ENCODE data around the gene KRT38.
A peak's percentile ranks its signal among the peaks of the same experiment; 100 is the strongest.
"Not testable (repeated sequence)": the region's sequence is repeated elsewhere in the genome, so short reads cannot be mapped to it uniquely, and the experiment has no call there.

Gene KRT38

DNA sequence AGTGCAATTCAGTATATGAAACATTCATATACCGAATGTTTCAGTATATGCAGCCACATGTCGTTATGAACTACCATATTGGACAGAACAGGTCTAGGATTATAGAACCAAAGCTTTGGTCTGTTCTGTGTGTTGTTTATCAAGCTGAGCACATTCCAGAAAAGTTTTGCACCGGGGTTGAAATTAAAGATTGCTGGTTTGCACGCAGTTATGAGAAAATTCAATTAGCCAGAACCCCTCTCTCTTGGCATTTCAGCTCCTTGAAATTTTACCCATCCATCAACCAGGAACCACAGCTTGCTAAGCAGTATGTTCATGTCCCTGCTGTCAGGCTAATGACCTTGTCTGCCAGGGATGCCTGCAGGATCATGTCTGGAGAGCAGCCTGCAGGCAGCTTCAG lies 16.9 kb upstream of the KRT38 start:
- DNase-seq, result no peak

DNA sequence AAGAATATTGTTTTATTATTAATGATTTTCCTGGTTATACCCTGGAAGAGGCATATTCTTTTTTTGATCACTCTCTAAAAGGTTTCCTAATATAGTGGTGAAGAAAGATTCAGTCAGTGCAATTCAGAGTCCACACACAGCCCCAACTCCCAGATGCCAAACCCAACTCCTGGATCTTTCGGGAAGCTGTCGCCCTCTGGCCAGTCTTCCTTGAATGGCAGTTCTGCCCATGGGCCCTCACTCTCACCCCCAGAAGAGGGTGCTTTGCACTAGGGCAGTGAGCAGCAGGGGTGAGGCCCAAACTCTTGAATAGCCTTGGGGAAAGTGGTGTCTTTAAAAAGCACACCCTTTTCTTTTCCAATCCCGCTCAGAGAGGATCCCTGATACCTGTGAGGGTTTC lies 15.4 kb upstream of the KRT38 start:
- no peak for DNase-seq

DNA sequence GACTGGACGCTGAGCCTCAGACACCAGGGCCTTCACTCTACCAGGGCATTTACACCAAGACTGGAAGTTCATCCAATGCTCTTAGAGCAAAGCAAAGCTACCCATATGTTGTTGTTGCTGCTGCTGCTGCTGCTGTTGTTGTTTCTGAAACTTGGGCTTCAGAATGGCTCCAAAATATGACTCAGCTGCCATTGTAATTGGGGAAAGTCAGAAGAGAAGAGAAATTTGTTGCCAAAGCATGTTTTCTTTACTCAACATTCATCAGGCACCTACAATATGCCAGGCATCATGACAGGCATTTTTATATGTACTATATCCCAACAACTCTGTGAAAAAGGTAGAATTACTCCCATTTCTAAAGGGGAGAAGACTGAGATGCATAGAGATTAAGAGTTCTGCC lies 14.5 kb upstream of the KRT38 start:
- no peak for DNase-seq

DNA sequence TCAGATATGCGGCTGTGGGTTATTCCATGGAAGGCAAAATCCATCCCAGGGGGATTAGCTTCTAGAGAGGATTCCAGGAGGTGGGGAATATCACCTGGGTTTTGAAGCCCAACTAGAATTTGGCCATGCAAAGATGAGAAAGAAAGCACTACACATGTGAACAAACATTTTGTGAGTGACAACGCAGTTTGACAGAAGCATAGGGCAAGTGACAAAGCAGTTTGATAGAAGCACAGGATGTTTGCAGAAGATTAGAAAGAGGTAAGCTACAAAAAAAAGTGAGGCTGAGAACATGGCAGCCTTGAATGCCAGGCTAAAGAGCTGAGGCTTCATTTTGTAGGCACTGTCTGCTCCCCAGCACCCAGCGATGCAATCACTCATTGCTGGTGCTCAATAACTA lies 12.3 kb upstream of the KRT38 start:
- DNase-seq, result no peak

DNA sequence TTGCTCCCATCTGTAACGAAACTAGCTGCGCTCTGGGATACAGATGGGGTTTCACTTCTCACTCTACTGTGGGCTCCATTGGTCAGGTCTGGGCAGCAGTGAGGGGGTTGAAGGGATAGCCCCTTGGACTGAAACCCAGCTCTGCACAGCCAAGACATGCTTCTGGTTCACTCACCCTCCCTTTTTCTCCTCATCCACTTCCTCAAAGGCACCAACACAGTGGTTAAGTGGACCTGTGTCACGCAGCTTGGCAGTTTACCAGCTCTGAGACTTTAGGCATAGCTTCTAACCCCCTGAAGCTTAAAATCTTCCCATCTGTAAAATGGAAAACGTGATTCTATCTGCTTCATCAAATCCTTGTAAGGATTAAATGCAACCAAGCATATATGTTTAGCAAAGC lies 11.5 kb upstream of the KRT38 start:
- peak; percentile 43 for DNase-seq

DNA sequence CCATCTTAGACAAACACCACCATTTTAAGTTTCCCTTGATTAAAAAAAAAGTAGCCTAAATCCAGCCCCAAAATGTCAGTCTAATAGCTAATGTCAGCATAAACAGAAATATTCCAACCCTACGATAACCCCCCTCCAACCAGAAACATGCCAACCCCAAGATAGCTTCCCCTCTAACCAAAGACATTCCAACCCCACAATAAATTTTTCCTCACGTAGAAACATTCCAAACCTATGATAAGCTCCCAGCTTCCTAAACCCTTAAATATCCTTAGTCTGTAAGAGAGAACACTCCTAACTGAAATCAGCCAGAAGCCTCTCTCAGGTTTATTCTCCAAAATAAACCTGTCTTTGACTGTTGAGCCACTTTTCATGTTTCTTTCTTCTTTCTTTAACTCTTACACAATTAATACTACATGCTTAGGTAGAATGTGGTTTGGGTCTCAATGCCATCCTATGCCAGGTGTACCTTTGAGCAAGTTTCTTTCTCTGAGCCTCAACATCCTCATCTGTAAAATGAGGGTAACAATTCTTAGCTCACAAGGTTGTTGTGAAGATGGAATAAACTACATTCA lies 10.5 kb upstream of the KRT38 start:
- DNase-seq, result no peak

DNA sequence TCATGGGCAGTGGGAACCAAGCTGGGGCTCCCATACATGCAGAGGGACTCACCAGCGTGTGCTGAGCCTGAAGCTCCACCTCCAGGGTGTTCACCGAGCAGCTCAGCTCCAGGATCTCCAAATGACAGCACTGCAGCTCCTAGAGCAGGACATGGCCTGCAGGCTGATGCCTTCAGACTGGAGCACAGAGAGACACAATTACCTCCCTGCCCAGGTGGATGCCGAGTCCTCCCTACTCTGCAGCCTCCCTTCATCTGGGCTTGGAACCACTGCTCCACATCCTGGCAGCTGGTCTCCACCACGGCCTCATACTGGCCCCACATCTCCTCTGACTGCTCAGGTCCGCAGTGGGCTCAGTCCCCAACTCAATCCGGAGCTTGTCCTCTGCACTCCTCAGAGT lies 8.2 kb upstream of the KRT38 start:
- no peak for DNase-seq

DNA sequence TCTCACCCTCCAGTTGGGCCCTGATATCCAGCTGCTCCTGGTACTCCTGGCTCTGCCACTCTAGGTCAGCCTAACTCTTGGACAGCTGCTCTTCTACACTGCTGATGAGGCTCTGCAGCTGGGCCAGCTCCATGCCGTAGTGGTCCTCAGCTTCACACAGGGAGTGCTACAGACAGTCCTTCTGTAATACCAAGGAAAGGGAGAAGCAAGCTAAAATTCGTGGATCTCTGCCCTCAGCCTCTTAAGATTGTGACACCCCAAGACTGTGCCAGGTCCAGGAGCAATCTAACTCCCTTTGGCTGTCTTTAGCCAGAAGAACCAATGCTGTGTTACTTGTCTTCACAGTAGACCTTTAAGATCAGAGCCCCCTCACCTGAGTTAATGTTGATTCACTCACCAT lies 7.7 kb upstream of the KRT38 start:
- DNase-seq, result no peak

DNA sequence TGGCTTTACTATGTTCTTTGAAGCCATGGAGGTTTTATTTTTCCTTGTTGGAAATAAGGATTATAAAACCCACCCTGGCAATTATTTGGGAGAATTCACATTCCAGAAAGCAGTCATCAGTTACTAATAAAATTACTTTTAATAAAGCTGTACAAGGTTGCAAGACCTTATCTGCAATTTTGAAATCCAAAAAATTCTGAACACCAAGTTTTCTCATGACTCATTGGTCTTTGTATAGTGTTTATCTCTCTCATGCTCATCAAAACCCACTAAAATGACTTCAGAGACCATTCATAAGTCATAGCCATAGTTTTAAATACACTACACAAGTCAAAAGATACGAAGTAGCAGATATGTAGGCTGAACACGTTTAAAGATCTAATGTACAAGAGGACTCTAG lies 6.0 kb upstream of the KRT38 start:
- no peak for DNase-seq

DNA sequence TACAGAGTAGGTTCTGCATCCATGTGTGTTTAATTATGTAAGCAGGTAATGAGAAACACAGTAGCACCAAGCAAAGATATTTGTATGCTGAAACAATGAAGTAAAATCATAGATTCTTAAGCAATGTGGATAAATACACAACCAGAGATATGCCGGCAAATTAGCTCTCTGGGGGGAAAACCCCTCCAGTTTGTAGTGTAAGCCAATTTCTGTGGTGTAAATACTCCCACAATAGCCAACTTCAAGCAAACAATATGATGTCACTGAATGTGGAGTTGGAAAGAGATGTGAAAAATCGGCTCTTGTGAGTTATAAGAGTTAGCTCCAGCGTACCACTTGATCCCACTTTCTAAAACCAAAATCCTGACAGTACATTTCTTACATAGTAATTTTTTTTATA lies 3.9 kb upstream of the KRT38 start:
- DNase-seq, result no peak

DNA sequence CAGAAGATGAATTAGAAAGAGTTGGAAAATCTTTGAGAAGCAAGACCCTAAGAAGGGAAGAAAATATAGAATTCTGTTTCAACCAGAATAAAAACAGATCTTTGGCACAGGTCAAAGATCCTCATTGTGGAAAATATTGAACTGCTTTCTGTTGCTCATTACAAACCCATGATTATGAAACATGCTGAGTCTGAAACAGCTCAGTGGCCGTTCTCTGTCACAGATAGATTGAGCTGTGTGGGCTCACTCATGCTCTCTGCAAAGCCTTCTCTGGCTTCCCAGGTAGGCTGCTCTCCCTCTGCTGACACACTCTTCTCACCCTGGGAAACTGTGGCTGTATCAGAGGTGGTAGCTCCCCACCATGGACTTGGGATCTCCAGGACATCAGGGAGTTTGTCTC lies 3.4 kb upstream of the KRT38 start:
- no peak for DNase-seq

DNA sequence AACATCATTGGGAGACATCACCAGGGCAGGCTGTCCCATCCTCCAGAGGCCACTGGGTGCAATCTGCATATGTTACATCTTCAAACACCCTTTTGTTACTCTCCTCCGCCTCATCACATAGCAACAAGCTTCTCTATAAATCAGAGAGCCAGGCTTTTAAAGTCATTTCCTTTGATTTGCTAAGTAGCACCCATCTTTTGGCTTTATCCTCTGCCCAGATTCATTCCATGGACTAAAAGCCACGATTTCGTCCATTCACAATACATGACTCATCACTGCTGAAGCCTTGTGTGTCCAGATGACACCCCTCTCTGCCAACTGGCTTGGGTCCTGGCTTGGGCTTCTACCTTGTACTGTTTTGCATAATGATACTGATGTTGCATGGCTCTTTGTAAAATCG lies 2.0 kb upstream of the KRT38 start:
- no peak for DNase-seq

DNA sequence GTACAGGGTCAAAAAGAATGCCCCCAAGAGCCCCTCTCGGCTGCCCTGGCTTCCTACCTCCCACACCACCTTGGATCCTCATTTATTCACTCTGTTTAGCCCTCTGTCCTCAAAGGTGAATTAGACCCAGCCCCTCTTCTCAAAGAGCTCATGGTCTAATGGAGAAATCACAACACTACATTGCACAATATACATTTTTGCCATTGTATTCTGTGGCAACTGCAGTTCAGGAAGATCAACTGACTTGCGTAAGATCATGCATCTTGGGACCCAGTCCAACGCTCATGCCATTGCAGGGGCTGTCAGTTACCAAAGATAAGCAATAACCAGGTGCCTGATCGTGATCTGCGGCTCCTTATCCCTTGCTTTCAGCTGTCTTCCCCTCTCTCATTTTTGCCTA lies 1.4 kb downstream of the KRT38 start:
- no peak for DNase-seq

DNA sequence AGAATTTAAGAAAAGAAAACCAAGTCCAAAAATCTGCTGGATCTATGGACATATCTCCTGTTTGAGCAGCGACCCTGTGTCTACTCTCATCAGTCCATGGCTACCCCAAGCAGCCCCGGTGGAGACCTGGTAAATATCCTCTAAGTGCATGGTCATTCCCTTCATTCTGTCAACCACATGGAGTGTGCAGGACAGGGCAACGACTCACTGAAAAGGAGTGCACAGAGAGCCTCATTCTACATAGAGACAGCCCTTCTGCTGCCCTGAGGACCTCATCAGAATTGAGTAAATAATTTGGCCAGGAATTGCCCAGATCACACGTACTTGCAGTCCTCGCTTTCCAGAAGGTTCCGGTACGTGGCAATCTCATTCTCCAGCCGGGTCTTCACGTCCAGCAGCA lies 3.0 kb downstream of the KRT38 start:
- no peak for DNase-seq

DNA sequence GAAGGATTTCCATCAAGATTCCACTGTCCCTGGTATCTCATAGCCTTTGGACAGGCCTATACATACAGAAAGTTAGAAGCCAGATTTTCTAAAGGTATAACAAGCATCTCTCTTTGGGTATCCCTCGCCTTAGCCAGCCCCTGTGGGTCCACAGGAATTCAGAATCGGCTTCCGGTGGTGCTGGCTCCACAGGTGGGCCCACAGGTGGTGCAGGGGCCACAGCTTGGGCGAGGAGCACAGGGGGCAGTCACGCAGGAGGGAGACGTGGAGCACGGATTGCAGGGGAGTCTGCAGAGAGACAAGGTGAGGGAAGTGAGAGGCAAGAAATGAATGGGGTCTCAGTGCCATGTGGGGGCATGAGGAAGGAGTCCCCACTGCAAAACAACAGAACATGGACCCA lies 3.5 kb downstream of the KRT38 start:
- no peak for DNase-seq

DNA sequence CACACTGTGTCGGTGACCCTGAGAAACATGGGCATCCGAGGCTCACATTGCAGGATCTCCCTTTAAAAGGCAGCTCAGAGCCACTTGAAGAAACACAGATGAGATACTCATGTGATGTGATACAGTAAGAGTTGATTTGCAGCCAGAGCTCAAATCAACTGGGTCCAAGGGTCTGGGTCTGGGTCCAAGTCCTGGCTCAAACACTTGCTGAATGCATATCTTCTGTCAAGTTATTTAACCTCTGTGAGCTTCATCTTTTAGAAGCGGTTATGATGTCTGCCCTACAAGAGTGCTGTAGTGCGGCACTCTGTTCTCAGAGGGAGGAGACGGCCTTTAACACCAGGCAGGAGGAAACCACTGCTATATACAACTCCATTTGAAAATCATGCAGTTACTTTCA lies 6.4 kb downstream of the KRT38 start:
- no peak for DNase-seq

DNA sequence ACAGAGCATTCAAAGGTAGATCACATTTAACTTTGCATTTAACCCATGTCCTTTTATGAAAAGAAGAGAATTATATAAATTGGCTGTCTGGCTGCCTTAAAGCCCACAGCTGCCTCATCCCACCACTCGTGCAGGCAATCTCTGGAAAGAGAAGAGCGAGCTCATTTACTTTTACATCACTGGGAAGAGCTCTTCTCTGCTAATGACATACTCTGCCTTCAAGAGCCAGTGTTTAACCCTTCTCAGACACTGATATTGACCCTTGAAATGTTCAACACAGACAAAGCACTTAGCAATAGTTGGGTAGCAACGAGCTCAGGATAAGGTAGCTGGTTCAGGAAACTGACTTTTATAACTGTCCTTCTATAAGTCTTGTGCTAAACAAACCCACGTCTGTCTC lies 6.8 kb downstream of the KRT38 start:
- no peak for DNase-seq

DNA sequence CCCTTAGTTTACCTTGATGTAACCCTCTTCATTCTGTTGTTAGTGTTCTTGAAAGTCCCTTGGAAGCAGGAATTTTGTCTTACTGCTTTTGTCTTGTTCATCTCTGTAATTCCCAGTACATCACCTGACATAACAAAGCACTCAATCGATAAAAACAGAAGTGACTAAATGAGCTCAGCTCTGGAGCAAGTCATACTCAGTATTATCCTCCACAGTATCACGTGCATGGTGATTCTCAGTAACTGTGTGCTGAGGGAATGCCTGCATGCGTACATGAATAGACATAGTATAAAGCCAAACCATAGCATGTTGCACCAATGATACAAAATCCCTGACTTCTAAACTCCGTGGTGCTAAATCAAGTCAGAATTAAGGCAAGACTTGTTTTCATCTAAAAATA lies 7.2 kb downstream of the KRT38 start:
- DNase-seq, result no peak

DNA sequence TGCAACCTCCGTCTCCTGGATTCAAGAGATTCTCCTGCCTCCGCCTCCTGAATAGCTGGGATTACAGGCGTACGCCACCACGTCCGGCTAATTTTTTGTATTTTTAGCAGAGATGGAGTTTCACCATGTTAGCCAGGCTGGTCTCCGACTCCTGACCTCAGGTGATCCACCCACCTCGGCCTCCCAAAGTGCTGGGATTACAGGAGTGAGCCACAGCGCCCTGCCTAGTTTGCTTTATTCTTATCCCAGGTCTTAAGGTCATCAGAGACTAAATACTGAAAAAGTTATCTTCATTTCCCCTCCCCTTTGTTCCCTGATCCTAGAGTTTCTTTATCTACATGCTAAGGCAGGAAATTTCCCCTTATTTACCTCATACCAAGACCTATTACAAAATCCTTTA lies 10.4 kb downstream of the KRT38 start:
- DNase-seq, result not testable (repeated sequence)

DNA sequence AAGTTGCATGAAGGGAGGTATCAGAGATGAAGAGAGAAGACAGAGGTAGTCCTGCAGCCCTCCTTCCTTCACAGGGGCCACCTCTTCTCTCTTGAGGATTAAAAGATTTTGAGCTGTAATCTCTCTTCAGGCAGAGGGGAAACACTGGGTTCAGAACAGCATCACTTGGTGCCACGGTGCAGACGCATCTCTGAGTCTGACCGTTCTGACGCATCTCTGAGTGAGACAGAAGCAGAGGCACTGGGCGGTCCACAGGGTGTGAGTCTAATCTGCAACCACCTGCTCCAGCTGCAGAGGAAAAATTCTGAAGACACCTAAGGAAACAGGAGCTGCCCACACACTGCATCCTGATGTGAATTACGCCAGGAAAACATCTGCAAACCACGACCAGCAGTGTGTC lies 11.1 kb downstream of the KRT38 start:
- DNase-seq, result no peak

DNA sequence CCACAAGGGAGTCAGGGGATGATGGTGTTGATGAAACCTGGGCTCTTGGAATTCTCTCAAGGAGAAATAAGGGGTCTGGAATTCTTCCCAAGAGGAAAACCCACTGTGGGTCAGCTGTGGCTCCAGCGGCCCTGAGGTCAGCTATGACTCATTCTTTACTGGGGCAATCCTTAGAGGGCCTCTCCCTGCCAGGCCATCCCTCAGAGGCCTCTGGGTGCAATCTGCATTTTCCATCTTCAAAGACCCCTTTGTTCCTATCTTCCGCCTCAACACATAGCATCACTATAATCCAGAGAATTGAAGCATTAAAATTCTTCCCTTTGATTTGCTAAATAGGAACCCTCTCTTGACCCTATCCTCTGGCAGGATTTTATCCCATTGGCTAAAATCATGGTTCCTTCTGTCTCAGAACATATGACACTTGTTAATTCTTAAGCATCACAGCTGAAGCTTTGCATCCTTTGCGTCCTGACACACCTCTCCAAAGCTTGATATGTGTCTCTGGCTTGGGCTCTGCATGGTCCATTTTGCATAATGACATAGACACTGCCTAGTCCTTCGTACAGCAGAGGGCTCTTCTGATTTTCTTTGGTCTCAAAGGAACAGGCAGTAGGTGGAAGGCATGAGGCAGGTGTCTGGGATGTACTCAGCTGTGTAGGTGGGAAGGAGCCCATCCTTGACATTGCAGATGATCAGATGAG lies 12.0 kb downstream of the KRT38 start:
- DNase-seq, result no peak

DNA sequence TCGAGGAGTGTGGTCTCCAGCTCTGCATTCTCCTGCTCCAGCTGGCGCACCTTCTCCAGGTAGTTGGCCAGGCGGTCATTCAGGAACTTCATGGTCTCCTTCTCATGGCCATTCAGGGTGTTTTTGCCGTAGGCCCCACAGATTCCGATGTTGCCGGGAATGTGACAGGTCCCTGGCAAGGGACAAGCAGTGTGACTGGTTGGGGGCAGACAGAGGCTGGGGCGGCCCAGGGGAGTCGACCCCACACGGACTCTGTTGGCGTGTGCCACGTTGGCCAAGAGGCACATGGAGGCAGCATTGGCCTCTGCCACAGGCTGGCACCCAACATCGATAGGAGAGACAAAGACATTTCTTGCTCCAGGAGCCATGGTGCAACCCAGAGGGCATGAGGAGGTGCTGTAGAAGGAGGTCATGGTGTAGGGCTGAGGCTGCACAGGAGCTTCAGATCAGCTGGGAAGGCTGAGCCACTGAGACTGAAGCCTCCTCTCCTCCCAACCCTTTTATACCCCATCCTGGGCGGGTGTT lies 16.6 kb downstream of the KRT38 start, which contains the start of gene KRT37:
KRT37 (minus strand) TSS at position 475 of the 525 bp plus-strand sequence; CDS start at position 413, 62 bp downstream.
- no peak for DNase-seq

DNA sequence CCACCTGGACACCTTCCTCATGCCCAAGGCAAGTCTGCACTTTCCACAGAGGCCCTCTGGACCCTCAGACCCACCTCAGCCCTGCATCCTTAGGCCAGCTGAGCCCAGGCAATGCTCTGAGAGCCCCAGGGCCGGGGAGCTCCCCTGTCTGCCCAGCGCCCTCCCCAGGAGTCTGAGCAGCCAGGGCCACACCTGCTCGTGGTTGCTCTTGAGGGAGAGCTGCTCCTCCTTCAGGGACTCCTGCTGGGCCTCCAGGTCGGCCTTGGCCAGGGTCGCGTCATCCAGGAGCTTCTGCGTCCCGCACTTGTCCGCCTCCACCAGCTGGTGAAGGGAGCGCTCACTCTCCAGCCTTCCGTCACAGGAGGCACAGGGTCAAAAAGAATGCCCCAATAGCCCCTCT lies 18.2 kb downstream of the KRT38 start:
- DNase-seq, result not testable (repeated sequence)

DNA sequence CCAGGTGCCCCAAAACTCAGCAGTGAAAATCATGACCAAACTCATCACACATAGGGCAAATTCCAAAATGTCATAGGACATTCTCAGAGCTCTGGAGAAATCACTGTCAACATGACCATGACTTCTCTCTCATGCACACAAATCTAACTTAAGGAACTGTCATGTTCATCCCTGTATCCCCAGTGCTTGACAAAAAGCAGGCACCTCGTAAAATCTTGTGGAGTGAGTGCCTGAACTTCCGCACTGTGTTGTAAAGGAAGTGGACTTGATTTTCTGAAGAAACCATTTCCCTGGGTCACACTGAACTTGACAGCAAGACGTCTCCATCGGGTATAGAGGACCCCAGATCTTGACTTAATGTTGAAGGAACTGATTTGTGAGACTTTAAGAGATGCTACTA lies 19.2 kb downstream of the KRT38 start:
- DNase-seq, result no peak

DNA sequence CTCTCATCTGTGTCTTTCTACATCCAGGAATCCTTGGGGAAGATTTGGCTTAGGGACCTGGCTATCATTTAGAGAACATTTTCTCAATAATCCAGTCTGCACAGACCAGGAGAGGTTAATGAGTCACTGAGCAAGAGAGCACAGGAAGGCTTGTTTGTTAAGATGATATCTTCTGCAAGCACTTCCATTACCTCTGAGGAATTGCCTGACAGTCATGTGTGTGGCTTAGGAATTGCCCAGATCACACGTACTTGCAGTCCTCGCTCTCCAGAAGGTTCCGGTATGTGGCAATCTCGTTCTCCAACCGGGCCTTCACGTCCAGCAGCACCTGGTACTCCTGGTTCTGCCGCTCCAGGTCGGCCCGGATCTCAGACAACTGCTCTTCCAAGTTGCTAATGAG lies 19.7 kb downstream of the KRT38 start:
- DNase-seq, result no peak
